ENCODE measurements around the gene SLC25A5.

The SLC25A5 gene

GRCh38 chrX:119505945-119506344 lies 37.7 kb downstream of the SLC25A5 start:
- H3K27ac ChIP-seq (ENCODE audit: low read depth, low read length), result no peak overlapping the region
- no peaks in the 10 kb centered on the region for H3K27me3 ChIP-seq (ENCODE audit: low read length)
- no peak overlapping the region for H3K4me3 ChIP-seq (ENCODE audit: insufficient read depth, low read length, poor library complexity, severe bottlenecking)
- H3K9me3 ChIP-seq (ENCODE audit: insufficient read depth, low read length), result no peaks in the 10 kb centered on the region
- H3K9me2 ChIP-seq (replicated peaks; ENCODE audit: insufficient read depth, low read length), result no peaks in the 10 kb centered on the region
- no peaks in the 10 kb centered on the region for H3F3A ChIP-seq (ENCODE audit: insufficient read depth)
- no peak for TF ChIP-seq EZH2phosphoT487 (conservative IDR thresholded peaks at IDR 0.05; ENCODE audit: low read length)
- no peak for TF ChIP-seq CTCF (IDR thresholded peaks at IDR 0.05; ENCODE audit: insufficient read depth, low read length, poor library complexity, severe bottlenecking)
- H3K9ac ChIP-seq (ENCODE audit: low read length), result no peak overlapping the region
- no peak overlapping the region for H2AFZ ChIP-seq (ENCODE audit: low read depth, low read length, severe bottlenecking)
- no peaks in the 10 kb centered on the region for H3K36me3 ChIP-seq (ENCODE audit: low read length)
- H3K79me2 ChIP-seq (ENCODE audit: insufficient read depth, low read length), result no peaks in the 10 kb centered on the region
- no peak overlapping the region for H3K4me2 ChIP-seq (ENCODE audit: low read depth, low read length, poor library complexity, severe bottlenecking)
- no peaks in the 10 kb centered on the region for H4K20me1 ChIP-seq (ENCODE audit: low read depth, low read length)

GRCh38 chrX:119507206-119507605 lies 39.0 kb downstream of the SLC25A5 start:
- H3K79me2 ChIP-seq (ENCODE audit: insufficient read depth, low read length), result no peaks in the 10 kb centered on the region
- H4K20me1 ChIP-seq (ENCODE audit: low read depth, low read length), result no peaks in the 10 kb centered on the region
- TF ChIP-seq EZH2phosphoT487 (conservative IDR thresholded peaks at IDR 0.05; ENCODE audit: low read length) (no peak), CTCF (IDR thresholded peaks at IDR 0.05; ENCODE audit: insufficient read depth, low read length, poor library complexity, severe bottlenecking) (no peak)
- H3K9me3 ChIP-seq (ENCODE audit: insufficient read depth, low read length), result no peaks in the 10 kb centered on the region
- H3K4me3 ChIP-seq (ENCODE audit: insufficient read depth, low read length, poor library complexity, severe bottlenecking), result no peak overlapping the region
- no peak overlapping the region for H3K4me2 ChIP-seq (ENCODE audit: low read depth, low read length, poor library complexity, severe bottlenecking)
- no peaks in the 10 kb centered on the region for H3F3A ChIP-seq (ENCODE audit: insufficient read depth)
- H3K9me2 ChIP-seq (replicated peaks; ENCODE audit: insufficient read depth, low read length), result no peaks in the 10 kb centered on the region
- H3K27ac ChIP-seq (ENCODE audit: low read depth, low read length), result no peak overlapping the region
- no peaks in the 10 kb centered on the region for H3K27me3 ChIP-seq (ENCODE audit: low read length)
- no peaks in the 10 kb centered on the region for H3K36me3 ChIP-seq (ENCODE audit: low read length)
- no peak overlapping the region for H3K9ac ChIP-seq (ENCODE audit: low read length)
- H2AFZ ChIP-seq (ENCODE audit: low read depth, low read length, severe bottlenecking), result no peak overlapping the region

- no peak overlapping the region for H3K4me3 ChIP-seq (ENCODE audit: insufficient read depth, low read length, poor library complexity, severe bottlenecking)
- no peaks in the 10 kb centered on the region for H3K9me2 ChIP-seq (replicated peaks; ENCODE audit: insufficient read depth, low read length)
- no peaks in the 10 kb centered on the region for H3K36me3 ChIP-seq (ENCODE audit: low read length)
- no peak for TF ChIP-seq EZH2phosphoT487 (conservative IDR thresholded peaks at IDR 0.05; ENCODE audit: low read length)
- no peak for TF ChIP-seq CTCF (IDR thresholded peaks at IDR 0.05; ENCODE audit: insufficient read depth, low read length, poor library complexity, severe bottlenecking)
- no peak overlapping the region for H3K4me2 ChIP-seq (ENCODE audit: low read depth, low read length, poor library complexity, severe bottlenecking)
- no peak overlapping the region for H2AFZ ChIP-seq (ENCODE audit: low read depth, low read length, severe bottlenecking)
- H3K27ac ChIP-seq (ENCODE audit: low read depth, low read length), result no peak overlapping the region
- H3K9me3 ChIP-seq (ENCODE audit: insufficient read depth, low read length), result no peaks in the 10 kb centered on the region
- no peaks in the 10 kb centered on the region for H3K79me2 ChIP-seq (ENCODE audit: insufficient read depth, low read length)
- no peaks in the 10 kb centered on the region for H3F3A ChIP-seq (ENCODE audit: insufficient read depth)
- H4K20me1 ChIP-seq (ENCODE audit: low read depth, low read length), result no peaks in the 10 kb centered on the region
- no peaks in the 10 kb centered on the region for H3K27me3 ChIP-seq (ENCODE audit: low read length)
- H3K9ac ChIP-seq (ENCODE audit: low read length), result no peak overlapping the region
Observed at GRCh38 chrX:119512146-119512800, 44.0 kb downstream of the SLC25A5 start.
